H9 (cell line): ENCODE data around the gene ALOX5AP. TPM values are rescaled to one million over a fixed set of nuclear protein-coding genes. Genes with fewer than 3 reads are reported as not detected.

Source experiments
- DNase-seq: peaks from one replicate; pipeline ENCODE4 v3.0.0-alpha.2; 2017
- H2AFZ ChIP-seq: one replicate; pipeline ENCODE4 v1.6.1; 2013; ENCODE audit warnings: mild to moderate bottlenecking, low read length, control low read depth, moderate library complexity
- H2AK5ac ChIP-seq: 2 replicates; pipeline ENCODE4 v1.6.1; 2013; ENCODE audit warnings: low read length, control low read depth, mixed read lengths; ENCODE audit not compliant: insufficient read length
- H2BK120ac ChIP-seq: one replicate; pipeline ENCODE4 v1.6.1; 2013; ENCODE audit warnings: low read depth, mild to moderate bottlenecking, low read length, control low read depth, inconsistent platforms; ENCODE audit not compliant: poor library complexity, severe bottlenecking
- H2BK12ac ChIP-seq: 2 replicates; pipeline ENCODE4 v1.6.1; 2013; ENCODE audit warnings: low read length, control low read depth, mixed read lengths, low read depth; ENCODE audit not compliant: insufficient read length
- H2BK15ac ChIP-seq: 2 replicates; pipeline ENCODE4 v1.6.1; 2013; ENCODE audit warnings: low read depth, low read length, control low read depth
- H2BK20ac ChIP-seq: one replicate; pipeline ENCODE4 v1.6.1; 2013; ENCODE audit warnings: low read depth, mild to moderate bottlenecking, low read length, control low read depth, inconsistent platforms; ENCODE audit not compliant: poor library complexity, severe bottlenecking
- H2BK5ac ChIP-seq: 2 replicates; pipeline ENCODE4 v1.6.1; 2013; ENCODE audit warnings: low read length, control low read depth, mixed read lengths; ENCODE audit not compliant: insufficient read length
- H3K14ac ChIP-seq: 2 replicates; pipeline ENCODE4 v1.6.1; 2013; ENCODE audit warnings: low read length, control low read depth; ENCODE audit not compliant: insufficient read depth
- H3K18ac ChIP-seq: 2 replicates; pipeline ENCODE4 v1.6.1; 2013; ENCODE audit warnings: low read depth, mild to moderate bottlenecking, mixed read lengths, low read length, control low read depth; ENCODE audit not compliant: insufficient read length
- H3K23ac ChIP-seq: 2 replicates; pipeline ENCODE4 v1.6.1; 2013; ENCODE audit warnings: low read length, control low read depth, mixed read lengths, low read depth; ENCODE audit not compliant: insufficient read length
- H3K23me2 ChIP-seq: 2 replicates; pipeline ENCODE4 v1.6.1; 2013; ENCODE audit warnings: low read depth, mild to moderate bottlenecking, mixed read lengths, low read length, control low read depth; ENCODE audit not compliant: insufficient read length, poor library complexity, severe bottlenecking
- H3K27ac ChIP-seq: 2 replicates; pipeline ENCODE4 v1.5.1; 2013; ENCODE audit warnings: low read length, control low read depth, mixed read lengths, low read depth; ENCODE audit not compliant: insufficient read length
- H3K27me3 ChIP-seq: 2 replicates; pipeline ENCODE4 v1.6.1; 2013; ENCODE audit warnings: low read length, control low read depth, inconsistent platforms; ENCODE audit not compliant: insufficient read depth
- H3K4ac ChIP-seq: 2 replicates; pipeline ENCODE4 v1.6.1; 2013; ENCODE audit warnings: low read depth, mild to moderate bottlenecking, control low read depth, inconsistent platforms, low read length, moderate library complexity
- H3K4me1 ChIP-seq: 2 replicates; pipeline ENCODE4 v1.6.1; 2013; ENCODE audit warnings: low read length, control low read depth, inconsistent platforms; ENCODE audit not compliant: insufficient read depth
- H3K4me2 ChIP-seq: 2 replicates; pipeline ENCODE4 v1.6.1; 2013; ENCODE audit warnings: low read length, control low read depth, mixed read lengths; ENCODE audit not compliant: insufficient read length, insufficient read depth
- H3K56ac ChIP-seq: 2 replicates; pipeline ENCODE4 v1.6.1; 2013; ENCODE audit warnings: low read depth, mild to moderate bottlenecking, mixed read lengths, low read length, control low read depth; ENCODE audit not compliant: insufficient read length
- H3K79me1 ChIP-seq: 2 replicates; pipeline ENCODE4 v1.6.1; 2013; ENCODE audit warnings: low read depth, mild to moderate bottlenecking, moderate library complexity, low read length, control low read depth, inconsistent platforms; ENCODE audit not compliant: insufficient read depth, poor library complexity, severe bottlenecking
- H3K79me2 ChIP-seq: 2 replicates; pipeline ENCODE4 v1.6.1; 2013; ENCODE audit warnings: low read length, control low read depth, inconsistent platforms; ENCODE audit not compliant: insufficient read depth
- H3K9ac ChIP-seq: 2 replicates; pipeline ENCODE4 v1.6.1; 2013; ENCODE audit warnings: low read length, control low read depth, mixed read lengths; ENCODE audit not compliant: insufficient read length; ENCODE audit errors: extremely low read depth
- H3K9me3 ChIP-seq: one replicate; pipeline ENCODE4 v1.6.1; 2013; ENCODE audit warnings: low read depth, low read length, inconsistent platforms; ENCODE audit not compliant: control insufficient read depth
- H3T11ph ChIP-seq: one replicate; pipeline ENCODE4 v1.6.1; 2013; ENCODE audit warnings: mild to moderate bottlenecking, low read length, control low read depth, inconsistent platforms
- H4K20me1 ChIP-seq: one replicate; pipeline ENCODE4 v1.6.1; 2013; ENCODE audit not compliant: control insufficient read depth, insufficient read length, insufficient read depth
- H4K5ac ChIP-seq: 2 replicates; pipeline ENCODE4 v1.6.1; 2013; ENCODE audit warnings: low read depth, mild to moderate bottlenecking, mixed read lengths, low read length, control low read depth; ENCODE audit not compliant: insufficient read length
- H4K8ac ChIP-seq: replicated peaks from 2 replicates; pipeline ENCODE4 v1.6.1; 2013; ENCODE audit warnings: low read length, control low read depth, mixed read lengths, low read depth; ENCODE audit not compliant: insufficient read length
- H4K91ac ChIP-seq: 2 replicates; pipeline ENCODE4 v1.6.1; 2013; ENCODE audit warnings: low read depth, mild to moderate bottlenecking, moderate library complexity, mixed read lengths, low read length, control low read depth; ENCODE audit not compliant: insufficient read length
- H3K27ac Mint-ChIP-seq, 3 experiments: 2 replicates in 2 of 3; 3 replicates in 1 of 3; pipeline ENCODE4 v1.8.0; 2020 to 2021; ENCODE audit warnings: mixed read lengths in 3 of 3, mild to moderate bottlenecking in 1 of 3, moderate library complexity in 1 of 3
- H3K27me3 Mint-ChIP-seq: 2 replicates; pipeline ENCODE4 v1.8.0; 2021; ENCODE audit warnings: low read depth, mild to moderate bottlenecking, moderate library complexity, mixed read lengths
- H3K36me3 Mint-ChIP-seq, 3 experiments: 2 replicates in 2 of 3; 3 replicates in 1 of 3; pipeline ENCODE4 v1.8.0; 2020 to 2021; ENCODE audit warnings: low read depth in 3 of 3, mixed read lengths in 3 of 3; ENCODE audit not compliant: insufficient read depth in 1 of 3
- H3K4me1 Mint-ChIP-seq, 2 experiments: 2 replicates each; pipeline ENCODE4 v1.8.0; 2020; ENCODE audit warnings: mixed read lengths in 2 of 2
- H3K4me3 Mint-ChIP-seq, 2 experiments: 2 replicates in 1 of 2; 3 replicates in 1 of 2; pipeline ENCODE4 v1.8.0; 2020 to 2021; ENCODE audit warnings: mild to moderate bottlenecking in 2 of 2, mixed read lengths in 2 of 2, moderate library complexity in 1 of 2
- H3K9me3 Mint-ChIP-seq, 2 experiments: 2 replicates in 1 of 2; 3 replicates in 1 of 2; pipeline ENCODE4 v1.8.0; 2020; ENCODE audit warnings: mild to moderate bottlenecking in 2 of 2, mixed read lengths in 2 of 2, moderate library complexity in 1 of 2
- CTCF ChIP-seq: fragments of 200-600 bp; sonication (generic); conservative IDR thresholded peaks from 3 replicates; pipeline ENCODE4 v1.8.0; 2021; ENCODE audit warnings: antibody characterized with exemption, mild to moderate bottlenecking
- WGBS: extraction: QIAGEN DNeasy Blood & Tissue Kit; methylation state at CpG from one replicate; pipeline ENCODE4 v1.1.7; 2013; ENCODE audit warnings: missing lambda C conversion rate, low lambda C conversion rate, mixed read lengths; ENCODE audit not compliant: insufficient read length; ENCODE audit errors: extremely low coverage; 5-methylcytosine and 5-hydroxymethylcytosine counted together
- total RNA-seq: library from RNA; stranded (reverse); gene quantifications from 2 replicates; pipeline ENCODE4 v1.2.1, GENCODE V29; 2021

ALOX5AP gene
- total RNA-seq, 1 experiment from 2014 or later, result not detected

GRCh38 chr13:30696278-30697176 is 38.8 kb upstream of the ALOX5AP start:
- Histone ChIP-seq H3K23me2 (no peaks in the 10 kb centered on the region), H3K4me2 (peak overlapping the region; percentile 5), H4K91ac (no peak overlapping the region), H3T11ph (no peak overlapping the region), H4K5ac (no peak overlapping the region), H2AK5ac (no peak overlapping the region), H2BK5ac (no peak overlapping the region), H3K9me3 (no peaks in the 10 kb centered on the region), H4K8ac (no peak overlapping the region), H3K79me1 (no peaks in the 10 kb centered on the region), H3K79me2 (no peaks in the 10 kb centered on the region), H2BK20ac (no peak overlapping the region), H3K23ac (no peak overlapping the region), H2BK12ac (no peak overlapping the region), H3K18ac (no peak overlapping the region), H2BK15ac (no peak overlapping the region), H3K4ac (no peak overlapping the region), H3K14ac (no peak overlapping the region), H3K9ac (no peak overlapping the region), H3K4me1 (0 out of 2 replicates have a peak, but pooled peaks cover 7% of the 10 kb centered on the region), H2AFZ (no peak overlapping the region), H4K20me1 (no peaks in the 10 kb centered on the region), H3K27ac (no peak overlapping the region), H3K27me3 (no peaks in the 10 kb centered on the region), H2BK120ac (no peak overlapping the region), H3K56ac (no peak overlapping the region)
- Mint-ChIP-seq H3K27me3 (peaks cover 4% of the 10 kb centered on the region), H3K4me1 (peaks cover 15 to 20% of the 10 kb centered on the region in 2 experiments), H3K4me3 (no peak overlapping the region; a peak in 1 of 5 replicates), H3K9me3 (no peaks in the 10 kb centered on the region; a peak in 1 of 5 replicates), H3K27ac (peak overlapping the region in 2 of 3 experiments; percentile 35 to 95; a peak in 4 of 7 replicates), H3K36me3 (no peaks in the 10 kb centered on the region)
- no CpG with 5 or more reads among the region's 11 CpGs for WGBS
- no peak for TF ChIP-seq CTCF
- DNase-seq, result peak; percentile 47
